Neural cell (in vitro differentiated cells): ENCODE data around the gene ST6GALNAC1.

Source experiments
- EP300 ChIP-seq: fragments of 450-650 bp; conservative IDR thresholded peaks from 2 replicates; pipeline ENCODE4 v1.6.1; 2014; ENCODE audit warnings: antibody characterized with exemption, mild to moderate bottlenecking, moderate library complexity; ENCODE audit not compliant: poor library complexity, severe bottlenecking
- EZH2 ChIP-seq: fragments of 200-600, 300-800 bp; shearing (Covaris generic), sonication (generic); IDR thresholded peaks from 2 replicates; pipeline ENCODE4 v1.6.1; 2014; ENCODE audit warnings: antibody characterized with exemption, low read length, borderline replicate concordance, mild to moderate bottlenecking; ENCODE audit not compliant: insufficient read depth, poor library complexity, severe bottlenecking
- MXI1 ChIP-seq: fragments of 450-650 bp; conservative IDR thresholded peaks from 2 replicates; pipeline ENCODE4 v1.6.1; 2014; ENCODE audit warnings: antibody characterized with exemption, mild to moderate bottlenecking; ENCODE audit not compliant: poor library complexity, severe bottlenecking
- POLR2AphosphoS5 ChIP-seq: IDR thresholded peaks from 2 replicates; pipeline ENCODE4 v1.6.1; 2012
- RAD21 ChIP-seq: fragments of 450-650 bp; conservative IDR thresholded peaks from 2 replicates; pipeline ENCODE4 v1.6.1; 2014; ENCODE audit warnings: antibody characterized with exemption, mild to moderate bottlenecking, moderate library complexity
- REST ChIP-seq: IDR thresholded peaks from 2 replicates; pipeline ENCODE4 v1.6.1; 2012; ENCODE audit warnings: borderline replicate concordance
- TAF1 ChIP-seq: IDR thresholded peaks from 2 replicates; pipeline ENCODE4 v1.6.1; 2012; ENCODE audit warnings: low read depth
- TF ChIP-seq, protein P1 (sequence below): fragments of 450-650 bp; IDR thresholded peaks from 2 replicates; pipeline ENCODE4 v1.5.1; 2014; ENCODE audit warnings: antibody characterized with exemption, mild to moderate bottlenecking, moderate library complexity; ENCODE audit not compliant: poor library complexity, severe bottlenecking

GRCh38 chr17:76575570-76575969 is 68.0 kb downstream of the ST6GALNAC1 start:
- TF ChIP-seq, protein P1, sequence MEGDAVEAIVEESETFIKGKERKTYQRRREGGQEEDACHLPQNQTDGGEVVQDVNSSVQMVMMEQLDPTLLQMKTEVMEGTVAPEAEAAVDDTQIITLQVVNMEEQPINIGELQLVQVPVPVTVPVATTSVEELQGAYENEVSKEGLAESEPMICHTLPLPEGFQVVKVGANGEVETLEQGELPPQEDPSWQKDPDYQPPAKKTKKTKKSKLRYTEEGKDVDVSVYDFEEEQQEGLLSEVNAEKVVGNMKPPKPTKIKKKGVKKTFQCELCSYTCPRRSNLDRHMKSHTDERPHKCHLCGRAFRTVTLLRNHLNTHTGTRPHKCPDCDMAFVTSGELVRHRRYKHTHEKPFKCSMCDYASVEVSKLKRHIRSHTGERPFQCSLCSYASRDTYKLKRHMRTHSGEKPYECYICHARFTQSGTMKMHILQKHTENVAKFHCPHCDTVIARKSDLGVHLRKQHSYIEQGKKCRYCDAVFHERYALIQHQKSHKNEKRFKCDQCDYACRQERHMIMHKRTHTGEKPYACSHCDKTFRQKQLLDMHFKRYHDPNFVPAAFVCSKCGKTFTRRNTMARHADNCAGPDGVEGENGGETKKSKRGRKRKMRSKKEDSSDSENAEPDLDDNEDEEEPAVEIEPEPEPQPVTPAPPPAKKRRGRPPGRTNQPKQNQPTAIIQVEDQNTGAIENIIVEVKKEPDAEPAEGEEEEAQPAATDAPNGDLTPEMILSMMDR, result no peak
- TF ChIP-seq TAF1 (no peak), REST (no peak), EP300 (no peak), EZH2 (no peak), MXI1 (no peak), POLR2AphosphoS5 (no peak), RAD21 (no peak)
